HG03571 (cell line): ENCODE results near the gene MAP4K3.

Source experiments
- ATAC-seq: cut with Tn5 transposase; IDR thresholded peaks from one replicate; pipeline ENCODE4 v1.9.1; 2021; ENCODE audit not compliant: unreplicated experiment

Gene MAP4K3

GRCh38 chr2:39436592-39437521 lies at the start of gene MAP4K3:
MAP4K3 (minus strand) TSS chr2:39437285; CDS start chr2:39436987, 298 bp downstream.
- ATAC-seq, result peak; percentile 66

- no peak for ATAC-seq
Measured at GRCh38 chr2:39486071-39486470, 49.0 kb upstream of the MAP4K3 start.

DNA sequence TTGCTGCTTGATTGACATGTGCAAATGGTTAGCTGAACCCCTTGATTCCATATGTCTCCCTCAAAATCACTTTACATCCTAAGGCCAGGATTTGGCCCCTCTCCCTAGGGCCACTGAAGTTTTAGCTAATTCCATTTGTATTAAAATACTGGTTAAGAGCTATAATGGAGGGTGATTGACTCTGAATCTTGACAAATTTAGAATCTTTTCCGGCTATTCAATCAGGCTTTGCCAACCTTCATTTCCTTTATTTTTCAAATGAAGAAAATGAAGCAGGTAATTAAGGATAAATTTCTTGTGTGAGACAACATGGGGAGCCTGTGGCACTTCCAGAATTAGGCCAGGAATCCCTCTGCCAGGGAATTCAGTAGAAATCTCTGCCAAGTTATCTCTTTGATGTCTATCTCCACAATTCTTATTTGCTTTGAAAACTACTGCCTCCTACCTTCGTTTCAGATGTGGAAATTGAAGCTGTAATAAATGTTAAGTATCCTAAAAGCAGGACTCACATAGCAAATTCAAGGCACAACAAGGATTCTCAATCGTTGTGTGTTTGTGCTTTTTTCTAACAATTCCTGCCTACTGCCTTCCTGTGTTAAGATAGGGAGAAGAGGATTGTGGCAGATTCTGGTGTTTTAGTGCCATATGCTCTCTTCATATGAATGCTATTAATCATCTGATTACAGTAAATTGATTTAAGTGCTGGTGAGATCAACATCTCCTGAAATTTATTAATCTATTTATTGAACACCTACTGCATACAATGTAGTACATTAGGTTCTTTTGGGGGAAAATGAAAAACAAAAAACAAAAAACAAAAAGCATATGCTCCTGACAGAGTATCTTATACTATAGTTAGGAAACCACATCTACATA lies 47.8 kb upstream of the MAP4K3 start:
- no peak for ATAC-seq

GRCh38 chr2:39484206-39484605 lies 47.1 kb upstream of the MAP4K3 start:
- ATAC-seq, result no peak

DNA sequence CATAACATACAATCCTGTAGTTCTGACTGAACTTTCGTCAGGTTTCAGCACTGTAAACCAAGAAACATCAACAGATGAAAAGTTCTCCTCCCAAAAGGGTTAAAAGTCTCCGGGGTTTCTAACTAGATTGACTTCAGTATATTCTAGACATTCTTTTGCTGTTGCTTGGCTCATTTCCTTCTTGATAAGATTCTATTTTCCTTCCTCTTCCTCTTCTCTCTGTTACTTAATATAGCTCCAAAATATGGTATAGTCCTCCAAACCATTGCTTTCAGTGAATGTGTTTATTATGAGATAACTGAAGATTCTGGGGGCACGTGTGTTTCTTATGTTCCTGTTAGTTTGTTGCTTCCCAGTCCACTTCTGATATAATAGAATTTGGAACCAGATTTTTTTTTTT lies 46.4 kb upstream of the MAP4K3 start:
- no peak for ATAC-seq

- no peak for ATAC-seq
Measured at GRCh38 chr2:39481611-39482010, 44.5 kb upstream of the MAP4K3 start.

- no peak for ATAC-seq
Measured at GRCh38 chr2:39479696-39480095, 42.6 kb upstream of the MAP4K3 start.

- ATAC-seq, result no peak
Measured at GRCh38 chr2:39479053-39479670, 42.1 kb upstream of the MAP4K3 start.

- ATAC-seq, result peak; percentile 93
Measured at GRCh38 chr2:39476524-39476923, 39.4 kb upstream of the MAP4K3 start.

DNA sequence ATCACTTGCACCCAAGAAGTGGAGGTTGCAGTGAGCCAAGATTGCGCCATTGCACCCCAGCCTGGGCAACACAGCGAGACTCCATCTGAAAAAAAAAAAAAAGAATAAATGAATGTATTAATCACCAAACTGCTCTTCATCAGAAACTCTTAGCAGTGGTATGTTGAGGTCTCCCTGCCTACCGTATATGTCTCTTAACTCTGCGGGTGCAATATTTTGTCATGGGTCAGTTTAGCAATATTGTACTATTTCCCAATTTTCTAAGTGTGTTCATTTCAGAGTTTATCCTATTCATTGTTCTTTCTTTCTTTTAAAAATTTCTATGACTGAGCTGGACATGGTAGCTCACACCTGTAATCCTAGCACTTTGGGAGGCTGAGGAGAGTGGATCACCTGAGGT lies 37.9 kb upstream of the MAP4K3 start:
- ATAC-seq, result no peak

DNA sequence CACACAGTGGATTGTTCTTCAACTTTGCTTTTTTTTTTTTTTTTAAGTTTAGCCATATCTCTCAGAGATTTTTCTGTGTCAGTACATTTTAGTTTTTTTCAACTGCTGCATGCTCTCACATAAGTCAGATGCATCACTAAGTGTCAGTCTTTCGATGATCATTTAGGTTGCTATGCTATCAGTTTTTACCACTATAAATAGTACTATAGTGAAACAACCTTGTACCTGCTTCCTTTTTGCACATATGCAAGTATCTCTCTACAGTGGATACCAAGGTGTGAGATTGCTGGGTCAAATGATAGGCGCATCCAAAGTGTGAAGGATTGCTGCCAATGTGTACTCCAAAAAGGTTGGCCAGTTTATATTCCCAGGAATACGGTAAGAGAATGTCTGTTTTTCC lies 33.5 kb upstream of the MAP4K3 start:
- ATAC-seq, result no peak

DNA sequence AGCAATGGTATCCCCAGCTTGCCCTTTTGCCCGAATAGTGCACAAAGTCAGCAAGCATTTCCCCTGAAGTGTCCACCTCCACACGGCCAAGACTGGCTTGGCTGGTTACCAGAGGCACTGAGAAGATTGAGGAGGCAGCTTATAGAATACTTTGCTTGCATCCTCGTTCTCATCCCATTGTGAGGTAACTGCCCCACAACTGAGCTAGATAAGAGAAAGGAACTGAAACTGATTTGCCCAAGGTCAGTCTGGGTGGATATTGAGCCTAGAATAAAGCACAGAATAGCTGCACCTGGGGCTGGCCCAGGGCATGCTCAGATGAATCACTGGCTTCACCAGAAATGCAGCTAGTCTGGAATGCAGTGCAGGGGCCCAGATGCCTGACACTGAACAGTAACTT lies 32.7 kb upstream of the MAP4K3 start:
- ATAC-seq, result peak; percentile 82

DNA sequence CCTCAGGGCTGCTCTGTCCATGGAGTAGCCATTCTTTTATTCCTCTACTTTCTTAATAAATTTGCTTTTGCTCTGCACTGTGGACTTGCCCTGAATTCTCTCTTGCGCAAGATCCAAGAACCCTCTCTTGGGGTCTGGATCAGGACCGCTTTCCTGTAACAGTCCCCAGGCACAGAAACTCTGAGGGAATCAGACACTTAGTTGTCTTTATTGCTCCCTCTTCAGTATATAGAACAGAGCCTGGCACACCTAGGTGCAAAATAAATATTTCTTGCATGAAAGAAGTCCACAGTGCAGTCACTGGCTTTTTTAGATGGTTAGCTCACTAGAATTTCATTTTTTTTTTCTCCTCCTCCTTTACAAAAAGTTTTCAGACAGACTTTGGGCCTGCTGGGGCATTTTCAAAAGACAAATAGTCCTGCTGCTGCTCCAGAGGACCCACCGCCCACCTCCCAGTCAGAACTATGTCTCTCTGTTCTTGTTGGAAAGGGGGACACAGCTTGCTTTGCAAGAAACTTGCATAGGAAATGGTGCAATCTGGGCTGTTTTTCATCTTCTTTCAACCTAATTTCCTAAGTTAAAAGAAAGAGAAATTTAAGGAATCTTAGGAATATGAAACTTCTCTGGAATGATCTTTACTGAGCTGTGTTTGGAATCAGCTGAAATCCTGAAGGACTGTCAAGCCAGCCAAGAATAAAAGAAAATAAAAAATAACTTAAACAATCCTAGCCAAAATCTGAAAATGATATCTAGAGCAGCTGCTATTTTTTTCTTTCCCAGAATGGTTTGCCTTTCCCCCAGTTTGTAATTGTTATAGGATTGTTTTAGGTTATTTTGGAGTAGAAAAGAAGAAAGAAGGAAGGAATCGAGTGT lies 31.7 kb upstream of the MAP4K3 start:
- ATAC-seq, result no peak

- no peak for ATAC-seq
Measured at GRCh38 chr2:39466311-39466710, 29.2 kb upstream of the MAP4K3 start.

- no peak for ATAC-seq
Measured at GRCh38 chr2:39464864-39465263, 27.8 kb upstream of the MAP4K3 start.

DNA sequence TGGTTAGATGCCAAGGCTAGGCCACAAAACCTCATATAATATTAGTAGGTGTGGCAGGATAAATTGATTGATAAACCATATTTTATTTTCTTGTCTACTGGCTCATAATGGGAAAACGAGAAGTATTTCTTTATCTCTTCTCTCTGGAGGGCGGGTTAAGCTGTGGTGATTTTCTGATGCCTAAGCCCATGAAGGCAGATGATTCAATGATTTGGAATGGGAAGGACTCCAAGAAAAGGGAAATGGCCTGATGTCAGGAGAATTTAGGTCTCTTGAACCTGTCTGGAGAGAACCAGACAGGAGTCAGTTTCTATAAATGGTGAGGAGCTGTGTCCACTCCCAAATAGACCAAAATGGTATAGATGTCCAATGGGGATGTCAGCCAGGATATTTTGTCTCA lies 18.7 kb upstream of the MAP4K3 start:
- ATAC-seq, result no peak

DNA sequence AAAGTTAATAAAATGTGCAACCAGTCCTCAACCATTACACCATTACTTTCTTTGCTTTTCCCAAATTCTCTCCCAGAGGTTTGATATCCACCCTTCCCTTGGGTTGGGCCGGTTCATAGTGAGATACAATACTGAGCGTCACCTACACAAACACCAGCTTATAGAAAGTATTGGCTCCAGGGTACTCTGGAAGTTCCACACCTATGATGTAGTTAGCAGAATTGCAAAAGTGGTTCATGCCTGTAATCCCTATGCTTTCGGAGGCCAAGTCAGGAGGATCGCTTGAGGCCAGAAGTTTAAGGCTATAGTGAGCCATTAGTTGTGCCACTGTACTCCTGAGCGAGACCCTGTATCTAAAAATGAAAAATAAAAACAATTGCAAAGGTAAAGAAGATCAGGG lies 15.3 kb upstream of the MAP4K3 start:
- ATAC-seq, result no peak

GRCh38 chr2:39451954-39452353 lies 14.9 kb upstream of the MAP4K3 start:
- no peak for ATAC-seq

- ATAC-seq, result no peak
Measured at GRCh38 chr2:39448169-39448502, 11.1 kb upstream of the MAP4K3 start.

DNA sequence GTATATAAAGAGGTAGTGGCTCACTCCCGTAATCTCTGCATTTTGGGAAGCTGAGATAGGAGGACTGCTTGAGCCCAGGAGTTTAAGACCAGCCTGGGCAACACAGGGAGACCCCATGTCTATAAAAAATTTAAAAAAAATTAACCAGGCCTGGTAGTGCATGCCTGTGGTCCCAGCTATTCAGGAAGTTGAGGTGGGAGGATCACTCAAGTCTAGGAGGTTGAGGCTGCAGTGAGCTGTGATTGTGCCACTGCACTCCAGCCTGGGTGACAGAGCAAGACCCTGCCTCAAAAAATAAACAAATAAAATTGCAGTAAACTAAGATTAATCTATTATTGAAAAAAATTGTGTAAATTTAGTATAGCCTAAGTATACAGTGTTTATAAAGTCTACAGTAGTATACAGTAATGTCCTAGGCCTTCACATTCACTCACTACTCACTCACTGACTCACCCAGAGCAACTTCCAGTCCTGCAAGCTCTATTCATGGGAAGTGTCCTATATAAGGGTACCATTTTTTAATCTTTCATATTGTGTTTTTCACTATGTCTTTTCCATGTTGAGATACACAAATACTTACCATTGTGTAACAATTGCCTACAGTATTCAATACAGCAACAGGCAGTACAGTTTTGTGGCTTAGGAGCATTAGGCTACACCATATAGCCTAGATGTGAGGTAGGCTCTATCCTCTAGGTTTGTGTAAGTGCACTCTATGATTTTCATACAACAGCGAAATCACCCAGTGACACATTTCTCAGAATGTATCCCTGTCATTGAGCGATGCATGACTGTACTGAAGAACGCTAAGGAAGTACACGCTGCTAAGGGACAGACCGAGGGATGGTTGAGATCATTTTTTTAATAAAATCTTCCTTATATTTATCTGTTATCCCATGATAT lies 10.4 kb upstream of the MAP4K3 start:
- ATAC-seq, result no peak
